H9 (cell line): ENCODE data around the gene ZBTB17. TPM values are rescaled to one million over a fixed set of nuclear protein-coding genes. Genes with fewer than 3 reads are reported as not detected.

Experiments used
- DNase-seq: peaks from one replicate; pipeline ENCODE4 v3.0.0-alpha.2; 2017
- H2AFZ ChIP-seq: one replicate; pipeline ENCODE4 v1.6.1; 2013; ENCODE audit warnings: mild to moderate bottlenecking, low read length, control low read depth, moderate library complexity
- H2AK5ac ChIP-seq: 2 replicates; pipeline ENCODE4 v1.6.1; 2013; ENCODE audit warnings: low read length, control low read depth, mixed read lengths; ENCODE audit not compliant: insufficient read length
- H2BK120ac ChIP-seq: one replicate; pipeline ENCODE4 v1.6.1; 2013; ENCODE audit warnings: low read depth, mild to moderate bottlenecking, low read length, control low read depth, inconsistent platforms; ENCODE audit not compliant: poor library complexity, severe bottlenecking
- H2BK12ac ChIP-seq: 2 replicates; pipeline ENCODE4 v1.6.1; 2013; ENCODE audit warnings: low read length, control low read depth, mixed read lengths, low read depth; ENCODE audit not compliant: insufficient read length
- H2BK15ac ChIP-seq: 2 replicates; pipeline ENCODE4 v1.6.1; 2013; ENCODE audit warnings: low read depth, low read length, control low read depth
- H2BK20ac ChIP-seq: one replicate; pipeline ENCODE4 v1.6.1; 2013; ENCODE audit warnings: low read depth, mild to moderate bottlenecking, low read length, control low read depth, inconsistent platforms; ENCODE audit not compliant: poor library complexity, severe bottlenecking
- H2BK5ac ChIP-seq: 2 replicates; pipeline ENCODE4 v1.6.1; 2013; ENCODE audit warnings: low read length, control low read depth, mixed read lengths; ENCODE audit not compliant: insufficient read length
- H3K14ac ChIP-seq: 2 replicates; pipeline ENCODE4 v1.6.1; 2013; ENCODE audit warnings: low read length, control low read depth; ENCODE audit not compliant: insufficient read depth
- H3K18ac ChIP-seq: 2 replicates; pipeline ENCODE4 v1.6.1; 2013; ENCODE audit warnings: low read depth, mild to moderate bottlenecking, mixed read lengths, low read length, control low read depth; ENCODE audit not compliant: insufficient read length
- H3K23ac ChIP-seq: 2 replicates; pipeline ENCODE4 v1.6.1; 2013; ENCODE audit warnings: low read length, control low read depth, mixed read lengths, low read depth; ENCODE audit not compliant: insufficient read length
- H3K23me2 ChIP-seq: 2 replicates; pipeline ENCODE4 v1.6.1; 2013; ENCODE audit warnings: low read depth, mild to moderate bottlenecking, mixed read lengths, low read length, control low read depth; ENCODE audit not compliant: insufficient read length, poor library complexity, severe bottlenecking
- H3K27ac ChIP-seq: 2 replicates; pipeline ENCODE4 v1.5.1; 2013; ENCODE audit warnings: low read length, control low read depth, mixed read lengths, low read depth; ENCODE audit not compliant: insufficient read length
- H3K27me3 ChIP-seq: 2 replicates; pipeline ENCODE4 v1.6.1; 2013; ENCODE audit warnings: low read length, control low read depth, inconsistent platforms; ENCODE audit not compliant: insufficient read depth
- H3K4ac ChIP-seq: 2 replicates; pipeline ENCODE4 v1.6.1; 2013; ENCODE audit warnings: low read depth, mild to moderate bottlenecking, control low read depth, inconsistent platforms, low read length, moderate library complexity
- H3K4me1 ChIP-seq: 2 replicates; pipeline ENCODE4 v1.6.1; 2013; ENCODE audit warnings: low read length, control low read depth, inconsistent platforms; ENCODE audit not compliant: insufficient read depth
- H3K4me2 ChIP-seq: 2 replicates; pipeline ENCODE4 v1.6.1; 2013; ENCODE audit warnings: low read length, control low read depth, mixed read lengths; ENCODE audit not compliant: insufficient read length, insufficient read depth
- H3K56ac ChIP-seq: 2 replicates; pipeline ENCODE4 v1.6.1; 2013; ENCODE audit warnings: low read depth, mild to moderate bottlenecking, mixed read lengths, low read length, control low read depth; ENCODE audit not compliant: insufficient read length
- H3K79me1 ChIP-seq: 2 replicates; pipeline ENCODE4 v1.6.1; 2013; ENCODE audit warnings: low read depth, mild to moderate bottlenecking, moderate library complexity, low read length, control low read depth, inconsistent platforms; ENCODE audit not compliant: insufficient read depth, poor library complexity, severe bottlenecking
- H3K79me2 ChIP-seq: 2 replicates; pipeline ENCODE4 v1.6.1; 2013; ENCODE audit warnings: low read length, control low read depth, inconsistent platforms; ENCODE audit not compliant: insufficient read depth
- H3K9ac ChIP-seq: 2 replicates; pipeline ENCODE4 v1.6.1; 2013; ENCODE audit warnings: low read length, control low read depth, mixed read lengths; ENCODE audit not compliant: insufficient read length; ENCODE audit errors: extremely low read depth
- H3K9me3 ChIP-seq: one replicate; pipeline ENCODE4 v1.6.1; 2013; ENCODE audit warnings: low read depth, low read length, inconsistent platforms; ENCODE audit not compliant: control insufficient read depth
- H3T11ph ChIP-seq: one replicate; pipeline ENCODE4 v1.6.1; 2013; ENCODE audit warnings: mild to moderate bottlenecking, low read length, control low read depth, inconsistent platforms
- H4K20me1 ChIP-seq: one replicate; pipeline ENCODE4 v1.6.1; 2013; ENCODE audit not compliant: control insufficient read depth, insufficient read length, insufficient read depth
- H4K5ac ChIP-seq: 2 replicates; pipeline ENCODE4 v1.6.1; 2013; ENCODE audit warnings: low read depth, mild to moderate bottlenecking, mixed read lengths, low read length, control low read depth; ENCODE audit not compliant: insufficient read length
- H4K8ac ChIP-seq: replicated peaks from 2 replicates; pipeline ENCODE4 v1.6.1; 2013; ENCODE audit warnings: low read length, control low read depth, mixed read lengths, low read depth; ENCODE audit not compliant: insufficient read length
- H4K91ac ChIP-seq: 2 replicates; pipeline ENCODE4 v1.6.1; 2013; ENCODE audit warnings: low read depth, mild to moderate bottlenecking, moderate library complexity, mixed read lengths, low read length, control low read depth; ENCODE audit not compliant: insufficient read length
- H3K27ac Mint-ChIP-seq, 3 experiments: 2 replicates in 2 of 3; 3 replicates in 1 of 3; pipeline ENCODE4 v1.8.0; 2020 to 2021; ENCODE audit warnings: mixed read lengths in 3 of 3, mild to moderate bottlenecking in 1 of 3, moderate library complexity in 1 of 3
- H3K27me3 Mint-ChIP-seq: 2 replicates; pipeline ENCODE4 v1.8.0; 2021; ENCODE audit warnings: low read depth, mild to moderate bottlenecking, moderate library complexity, mixed read lengths
- H3K36me3 Mint-ChIP-seq, 3 experiments: 2 replicates in 2 of 3; 3 replicates in 1 of 3; pipeline ENCODE4 v1.8.0; 2020 to 2021; ENCODE audit warnings: low read depth in 3 of 3, mixed read lengths in 3 of 3; ENCODE audit not compliant: insufficient read depth in 1 of 3
- H3K4me1 Mint-ChIP-seq, 2 experiments: 2 replicates each; pipeline ENCODE4 v1.8.0; 2020; ENCODE audit warnings: mixed read lengths in 2 of 2
- H3K4me3 Mint-ChIP-seq, 2 experiments: 2 replicates in 1 of 2; 3 replicates in 1 of 2; pipeline ENCODE4 v1.8.0; 2020 to 2021; ENCODE audit warnings: mild to moderate bottlenecking in 2 of 2, mixed read lengths in 2 of 2, moderate library complexity in 1 of 2
- H3K9me3 Mint-ChIP-seq, 2 experiments: 2 replicates in 1 of 2; 3 replicates in 1 of 2; pipeline ENCODE4 v1.8.0; 2020; ENCODE audit warnings: mild to moderate bottlenecking in 2 of 2, mixed read lengths in 2 of 2, moderate library complexity in 1 of 2
- CTCF ChIP-seq: fragments of 200-600 bp; sonication (generic); conservative IDR thresholded peaks from 3 replicates; pipeline ENCODE4 v1.8.0; 2021; ENCODE audit warnings: antibody characterized with exemption, mild to moderate bottlenecking
- WGBS: extraction: QIAGEN DNeasy Blood & Tissue Kit; methylation state at CpG from one replicate; pipeline ENCODE4 v1.1.7; 2013; ENCODE audit warnings: missing lambda C conversion rate, low lambda C conversion rate, mixed read lengths; ENCODE audit not compliant: insufficient read length; ENCODE audit errors: extremely low coverage; 5-methylcytosine and 5-hydroxymethylcytosine counted together
- total RNA-seq: library from RNA; stranded (reverse); gene quantifications from 2 replicates; pipeline ENCODE4 v1.2.1, GENCODE V29; 2021

ZBTB17 gene
- total RNA-seq, 1 experiment from 2014 or later, result 16.5 TPM

GRCh38 chr1:15992187-15992553, 16.3 kb upstream of the ZBTB17 start:
- H3K27me3 ChIP-seq, result no peaks in the 10 kb centered on the region
- H3K56ac ChIP-seq, result no peak overlapping the region
- no peaks in the 10 kb centered on the region for H4K20me1 ChIP-seq
- no peak overlapping the region for H2BK120ac ChIP-seq
- H4K8ac ChIP-seq, result no peak overlapping the region
- no peak for TF ChIP-seq CTCF
- no peaks in the 10 kb centered on the region for H3K9me3 ChIP-seq
- H2AFZ ChIP-seq, result no peak overlapping the region
- no peak overlapping the region for H2AK5ac ChIP-seq
- peak overlapping the region in 1 of 3 experiments; percentile 91; a peak in 1 of 7 replicates for H3K27ac Mint-ChIP-seq
- no peaks in the 10 kb centered on the region for H3K36me3 Mint-ChIP-seq
- no peak overlapping the region for H4K5ac ChIP-seq
- H3T11ph ChIP-seq, result no peak overlapping the region
- no peak overlapping the region for H3K18ac ChIP-seq
- no peaks in the 10 kb centered on the region for H3K4me1 ChIP-seq
- peaks cover 5% of the 10 kb centered on the region for H3K27me3 Mint-ChIP-seq
- no peak overlapping the region for H3K4ac ChIP-seq
- no peak overlapping the region for H3K27ac ChIP-seq
- no CpG with 5 or more reads among the region's 7 CpGs for WGBS
- no peaks in the 10 kb centered on the region for H3K9me3 Mint-ChIP-seq
- H2BK12ac ChIP-seq, result no peak overlapping the region
- no peak overlapping the region for H3K14ac ChIP-seq
- H3K79me2 ChIP-seq, result no peaks in the 10 kb centered on the region
- DNase-seq, result no peak
- no peak overlapping the region for H4K91ac ChIP-seq
- H3K4me1 Mint-ChIP-seq, result no peaks in the 10 kb centered on the region
- no peak overlapping the region for H2BK20ac ChIP-seq
- no peaks in the 10 kb centered on the region for H3K23me2 ChIP-seq
- no peak overlapping the region for H3K4me3 Mint-ChIP-seq
- H3K23ac ChIP-seq, result no peak overlapping the region
- H2BK15ac ChIP-seq, result no peak overlapping the region
- no peak overlapping the region for H3K9ac ChIP-seq
- no peaks in the 10 kb centered on the region for H3K79me1 ChIP-seq
- no peak overlapping the region for H2BK5ac ChIP-seq
- no peak overlapping the region for H3K4me2 ChIP-seq
